WTC11 (cell line): ENCODE data around the gene RNF212B. TPM values are rescaled to one million over a fixed set of nuclear protein-coding genes. Genes with fewer than 3 reads are reported as not detected.
"Not testable (repeated sequence)": the region's sequence is repeated elsewhere in the genome, so short reads cannot be mapped to it uniquely, and the experiment has no call there.

Experiments
- ATAC-seq: fragments of 200-7000 bp; cut with Tn5 transposase; 2 replicates; pipeline ENCODE4 v1.10.0; 2021; ENCODE audit warnings: mild to moderate bottlenecking, moderate library complexity
- CTCF ChIA-PET: fragments of 300-600 bp; sonication (Branson Sonifier 250); formaldehyde crosslinking; loops from one replicate; lab custom pipeline; 2021; ENCODE audit warnings: antibody characterized with exemption; lab: Charles Lee
- POLR2A ChIA-PET: fragments of 350-600 bp; sonication (Branson Sonifier 250); formaldehyde crosslinking; loops from one replicate; lab custom pipeline; 2021; ENCODE audit warnings: antibody characterized with exemption; lab: Charles Lee
- DNase-seq: peaks from one replicate; pipeline ENCODE4 v3.0.0; 2021; ENCODE audit warnings: low spot score
- H3K27ac Mint-ChIP-seq: 2 replicates; pipeline ENCODE4 v1.8.0; 2021; ENCODE audit warnings: mixed read lengths
- H3K27me3 Mint-ChIP-seq: 2 replicates; pipeline ENCODE4 v1.8.0; 2021; ENCODE audit warnings: low read depth, mild to moderate bottlenecking, moderate library complexity, mixed read lengths
- H3K36me3 Mint-ChIP-seq: 2 replicates; pipeline ENCODE4 v1.8.0; 2021; ENCODE audit warnings: mixed read lengths
- H3K4me1 Mint-ChIP-seq: 2 replicates; pipeline ENCODE4 v1.8.0; 2022; ENCODE audit warnings: mixed read lengths
- H3K4me3 Mint-ChIP-seq: 2 replicates; pipeline ENCODE4 v1.8.0; 2021; ENCODE audit warnings: mild to moderate bottlenecking, moderate library complexity, mixed read lengths
- H3K9me3 Mint-ChIP-seq: 2 replicates; pipeline ENCODE4 v1.8.0; 2021; ENCODE audit warnings: mixed read lengths
- CBFB ChIP-seq: sonication (generic); formaldehyde crosslinking; IDR thresholded peaks from 2 replicates; pipeline ENCODE4 v1.8.1; 2022; ENCODE audit warnings: mild to moderate bottlenecking, low read depth, missing genetic modification reagents
- EMX1 ChIP-seq: fragments of 250-450 bp; sonication (Bioruptor Pico); IDR thresholded peaks from 2 replicates; pipeline ENCODE4 v1.8.0; 2021; ENCODE audit warnings: mild to moderate bottlenecking
- GABPB1 ChIP-seq: sonication (generic); formaldehyde crosslinking; IDR thresholded peaks from 2 replicates; pipeline ENCODE4 v1.8.1; 2023; ENCODE audit warnings: mild to moderate bottlenecking, missing genetic modification reagents
- HMGA2 ChIP-seq: fragments of 250-450 bp; sonication (Bioruptor Pico); IDR thresholded peaks from 2 replicates; pipeline ENCODE4 v1.4.0; 2021; ENCODE audit warnings: mild to moderate bottlenecking, moderate library complexity
- IRF2 ChIP-seq: sonication (generic); formaldehyde crosslinking; IDR thresholded peaks from 2 replicates; pipeline ENCODE4 v1.8.0; 2022; ENCODE audit warnings: low read depth, missing genetic modification reagents, borderline replicate concordance
- KAT7 ChIP-seq: sonication (generic); formaldehyde crosslinking; IDR thresholded peaks from 2 replicates; pipeline ENCODE4 v1.8.1; 2023; ENCODE audit warnings: missing genetic modification reagents, mild to moderate bottlenecking, borderline replicate concordance
- NFE2L1 ChIP-seq: sonication (generic); formaldehyde crosslinking; IDR thresholded peaks from 2 replicates; pipeline ENCODE4 v1.8.1; 2023; ENCODE audit warnings: missing genetic modification reagents
- NFYB ChIP-seq: sonication (generic); formaldehyde crosslinking; conservative IDR thresholded peaks from 2 replicates; pipeline ENCODE4 v1.8.0; 2022; ENCODE audit warnings: low read depth, missing genetic modification reagents
- TP53 ChIP-seq: sonication (generic); formaldehyde crosslinking; IDR thresholded peaks from 2 replicates; pipeline ENCODE4 v1.8.1; 2023; ENCODE audit warnings: mild to moderate bottlenecking, missing genetic modification reagents
- ZNF121 ChIP-seq: sonication (generic); formaldehyde crosslinking; IDR thresholded peaks from 2 replicates; pipeline ENCODE4 v1.8.0; 2023; ENCODE audit warnings: missing genetic modification reagents
- ZNF138 ChIP-seq: sonication (generic); formaldehyde crosslinking; conservative IDR thresholded peaks from 2 replicates; pipeline ENCODE4 v1.8.1; 2022; ENCODE audit warnings: mild to moderate bottlenecking, moderate library complexity, missing genetic modification reagents
- ZNF671 ChIP-seq: fragments of 250-450 bp; sonication (Bioruptor Pico); IDR thresholded peaks from 2 replicates; pipeline ENCODE4 v1.8.0; 2021; ENCODE audit warnings: mild to moderate bottlenecking
- total RNA-seq: library from RNA; stranded (reverse); gene quantifications from 3 replicates; pipeline ENCODE4 v1.2.3, GENCODE V29; 2021
- TF ChIP-seq, protein P1 (sequence below): sonication (generic); formaldehyde crosslinking; IDR thresholded peaks from 2 replicates; pipeline ENCODE4 v1.8.1; 2022; ENCODE audit warnings: low read depth, mild to moderate bottlenecking, moderate library complexity, missing genetic modification reagents, borderline replicate concordance
- TF ChIP-seq, protein P2 (sequence below): fragments of 250-450 bp; sonication (Bioruptor Pico); IDR thresholded peaks from 2 replicates; pipeline ENCODE4 v1.8.0; 2021; ENCODE audit warnings: mild to moderate bottlenecking
- TF ChIP-seq, protein P3 (sequence below): sonication (generic); formaldehyde crosslinking; conservative IDR thresholded peaks from 2 replicates; pipeline ENCODE4 v1.8.1; 2023; ENCODE audit warnings: mild to moderate bottlenecking, low read depth, missing genetic modification reagents, moderate library complexity
- TF ChIP-seq, protein P4 (sequence below): sonication (generic); formaldehyde crosslinking; IDR thresholded peaks from 2 replicates; pipeline ENCODE4 v1.8.0; 2023; ENCODE audit warnings: missing genetic modification reagents

RNF212B gene
- total RNA-seq, 1 experiment from 2014 or later, result 0.46 TPM

DNA sequence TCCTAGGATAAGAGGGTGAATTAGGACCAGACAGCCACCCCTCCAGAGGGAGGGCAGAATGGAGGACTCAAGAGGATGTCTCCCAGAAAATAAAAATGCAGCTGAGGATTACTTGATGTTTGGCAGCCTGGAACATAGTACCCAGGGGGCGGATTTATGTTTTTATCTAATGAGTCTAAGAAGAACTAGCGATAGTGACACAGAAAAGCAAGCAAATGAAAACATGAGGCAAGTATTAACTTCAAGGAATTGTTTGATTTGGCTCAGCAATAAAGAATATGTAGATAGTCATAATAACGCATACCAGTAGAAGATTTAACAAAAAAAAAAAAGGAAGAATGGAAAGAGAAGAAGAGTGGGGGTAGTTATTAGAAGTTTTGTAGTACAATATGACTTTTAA lies 44.3 kb upstream of the RNF212B start:
- no peak overlapping the region for H3K4me3 Mint-ChIP-seq
- no peak for TF ChIP-seq IRF2 (CRISPR knock-in tag)
- no peak for TF ChIP-seq NFYB
- TF ChIP-seq, protein P1, sequence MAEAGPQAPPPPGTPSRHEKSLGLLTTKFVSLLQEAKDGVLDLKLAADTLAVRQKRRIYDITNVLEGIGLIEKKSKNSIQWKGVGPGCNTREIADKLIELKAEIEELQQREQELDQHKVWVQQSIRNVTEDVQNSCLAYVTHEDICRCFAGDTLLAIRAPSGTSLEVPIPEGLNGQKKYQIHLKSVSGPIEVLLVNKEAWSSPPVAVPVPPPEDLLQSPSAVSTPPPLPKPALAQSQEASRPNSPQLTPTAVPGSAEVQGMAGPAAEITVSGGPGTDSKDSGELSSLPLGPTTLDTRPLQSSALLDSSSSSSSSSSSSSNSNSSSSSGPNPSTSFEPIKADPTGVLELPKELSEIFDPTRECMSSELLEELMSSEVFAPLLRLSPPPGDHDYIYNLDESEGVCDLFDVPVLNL, result no peak
- no peak for TF ChIP-seq NFE2L1 (CRISPR knock-in tag)
- TF ChIP-seq CBFB, result no peak
- TF ChIP-seq, protein P2, sequence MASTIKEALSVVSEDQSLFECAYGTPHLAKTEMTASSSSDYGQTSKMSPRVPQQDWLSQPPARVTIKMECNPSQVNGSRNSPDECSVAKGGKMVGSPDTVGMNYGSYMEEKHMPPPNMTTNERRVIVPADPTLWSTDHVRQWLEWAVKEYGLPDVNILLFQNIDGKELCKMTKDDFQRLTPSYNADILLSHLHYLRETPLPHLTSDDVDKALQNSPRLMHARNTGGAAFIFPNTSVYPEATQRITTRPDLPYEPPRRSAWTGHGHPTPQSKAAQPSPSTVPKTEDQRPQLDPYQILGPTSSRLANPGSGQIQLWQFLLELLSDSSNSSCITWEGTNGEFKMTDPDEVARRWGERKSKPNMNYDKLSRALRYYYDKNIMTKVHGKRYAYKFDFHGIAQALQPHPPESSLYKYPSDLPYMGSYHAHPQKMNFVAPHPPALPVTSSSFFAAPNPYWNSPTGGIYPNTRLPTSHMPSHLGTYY (CRISPR knock-in tag), result no peak
- TF ChIP-seq, protein P3, sequence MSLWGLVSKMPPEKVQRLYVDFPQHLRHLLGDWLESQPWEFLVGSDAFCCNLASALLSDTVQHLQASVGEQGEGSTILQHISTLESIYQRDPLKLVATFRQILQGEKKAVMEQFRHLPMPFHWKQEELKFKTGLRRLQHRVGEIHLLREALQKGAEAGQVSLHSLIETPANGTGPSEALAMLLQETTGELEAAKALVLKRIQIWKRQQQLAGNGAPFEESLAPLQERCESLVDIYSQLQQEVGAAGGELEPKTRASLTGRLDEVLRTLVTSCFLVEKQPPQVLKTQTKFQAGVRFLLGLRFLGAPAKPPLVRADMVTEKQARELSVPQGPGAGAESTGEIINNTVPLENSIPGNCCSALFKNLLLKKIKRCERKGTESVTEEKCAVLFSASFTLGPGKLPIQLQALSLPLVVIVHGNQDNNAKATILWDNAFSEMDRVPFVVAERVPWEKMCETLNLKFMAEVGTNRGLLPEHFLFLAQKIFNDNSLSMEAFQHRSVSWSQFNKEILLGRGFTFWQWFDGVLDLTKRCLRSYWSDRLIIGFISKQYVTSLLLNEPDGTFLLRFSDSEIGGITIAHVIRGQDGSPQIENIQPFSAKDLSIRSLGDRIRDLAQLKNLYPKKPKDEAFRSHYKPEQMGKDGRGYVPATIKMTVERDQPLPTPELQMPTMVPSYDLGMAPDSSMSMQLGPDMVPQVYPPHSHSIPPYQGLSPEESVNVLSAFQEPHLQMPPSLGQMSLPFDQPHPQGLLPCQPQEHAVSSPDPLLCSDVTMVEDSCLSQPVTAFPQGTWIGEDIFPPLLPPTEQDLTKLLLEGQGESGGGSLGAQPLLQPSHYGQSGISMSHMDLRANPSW (CRISPR knock-in tag), result no peak
- TF ChIP-seq HMGA2 (CRISPR knock-in tag), result no peak
- TF ChIP-seq EMX1 (CRISPR knock-in tag), result no peak
- TF ChIP-seq ZNF671, result no peak
- TF ChIP-seq KAT7 (CRISPR knock-in tag), result no peak
- TF ChIP-seq ZNF138 (CRISPR knock-in tag), result no peak
- TF ChIP-seq GABPB1, result no peak
- TF ChIP-seq, protein P4, sequence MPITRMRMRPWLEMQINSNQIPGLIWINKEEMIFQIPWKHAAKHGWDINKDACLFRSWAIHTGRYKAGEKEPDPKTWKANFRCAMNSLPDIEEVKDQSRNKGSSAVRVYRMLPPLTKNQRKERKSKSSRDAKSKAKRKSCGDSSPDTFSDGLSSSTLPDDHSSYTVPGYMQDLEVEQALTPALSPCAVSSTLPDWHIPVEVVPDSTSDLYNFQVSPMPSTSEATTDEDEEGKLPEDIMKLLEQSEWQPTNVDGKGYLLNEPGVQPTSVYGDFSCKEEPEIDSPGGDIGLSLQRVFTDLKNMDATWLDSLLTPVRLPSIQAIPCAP (CRISPR knock-in tag), result no peak
- ChIA-PET CTCF (interaction anchor here (2.3 kb wide), 1 partner anchor 73 kb away, joined by 13 read pairs; no protein-coding TSS in a partner anchor), POLR2A (interaction anchor here (0.7 kb wide), 1 partner anchor 48 kb away, joined by 3 read pairs; no protein-coding TSS in a partner anchor)
- ATAC-seq, result no peak
- no peaks in the 10 kb centered on the region for H3K36me3 Mint-ChIP-seq
- DNase-seq, result no peak
- H3K27me3 Mint-ChIP-seq, result no peaks in the 10 kb centered on the region
- H3K4me1 Mint-ChIP-seq, result peaks cover 30% of the 10 kb centered on the region
- H3K9me3 Mint-ChIP-seq, result peaks cover 4% of the 10 kb centered on the region; the same call in 1 of the 2 replicates
- H3K27ac Mint-ChIP-seq, result peak overlapping the region; percentile 3; the same call in 1 of the 2 replicates

DNA sequence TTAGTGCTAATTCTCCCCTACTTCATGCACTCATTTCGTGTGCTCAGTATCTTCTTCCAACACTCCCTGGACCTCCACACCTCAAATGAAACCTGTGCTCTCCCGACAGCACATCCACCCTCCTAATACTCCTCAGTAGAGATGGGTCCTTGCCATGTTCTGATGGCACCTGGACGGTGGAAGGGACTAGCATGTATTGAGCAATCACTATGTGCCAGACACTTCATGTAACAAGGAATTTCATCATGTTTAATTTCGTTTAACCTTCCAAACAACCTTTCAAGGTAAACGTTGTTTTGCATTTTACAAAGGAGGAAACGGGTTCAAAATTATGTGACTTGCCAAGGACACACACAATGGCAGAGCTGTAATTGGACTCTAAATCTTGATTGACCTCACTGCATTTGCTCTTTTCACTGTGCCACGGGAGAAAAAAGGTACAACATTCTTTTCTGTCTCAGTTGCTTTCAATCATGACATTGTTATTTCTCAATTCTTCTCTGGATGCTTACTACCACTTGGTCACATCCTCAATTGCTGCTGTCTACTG lies 42.1 kb upstream of the RNF212B start:
- no peaks in the 10 kb centered on the region for H3K27me3 Mint-ChIP-seq
- DNase-seq, result no peak
- H3K4me1 Mint-ChIP-seq, result peaks cover 45% of the 10 kb centered on the region
- H3K36me3 Mint-ChIP-seq, result no peaks in the 10 kb centered on the region
- peaks cover 4% of the 10 kb centered on the region; the same call in 1 of the 2 replicates for H3K9me3 Mint-ChIP-seq
- peak; percentile 73 for TF ChIP-seq GABPB1
- no peak for TF ChIP-seq TP53
- H3K27ac Mint-ChIP-seq, result peak overlapping the region; percentile 83; the same call in 1 of the 2 replicates
- CTCF ChIA-PET, result interaction anchor here (0.6 to 1.7 kb wide), 3 partner anchors 8 to 217 kb away, joined by 3 to 6 read pairs (median 3); no protein-coding TSS in a partner anchor
- POLR2A ChIA-PET, result no interaction called here
- ATAC-seq, result no peak
- H3K4me3 Mint-ChIP-seq, result no peak overlapping the region

DNA sequence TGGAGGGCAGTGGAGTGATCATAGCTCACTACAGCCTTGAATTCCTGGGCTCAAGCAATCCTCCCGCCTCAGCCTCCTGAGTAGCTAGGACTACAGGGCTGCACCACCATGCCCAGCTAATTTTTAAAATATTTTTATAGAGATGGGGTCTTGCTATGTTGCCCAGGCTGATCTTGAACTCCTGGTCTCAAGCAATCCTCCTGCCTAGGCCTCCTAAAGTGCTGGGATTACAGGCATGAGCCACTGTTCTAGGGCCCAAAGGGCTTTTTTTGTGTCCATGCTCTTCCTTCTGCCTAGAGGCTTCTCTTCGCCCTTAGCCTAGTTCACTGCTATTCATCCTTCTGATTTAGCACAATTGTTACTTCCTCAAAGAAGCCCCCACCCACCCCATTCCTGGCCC lies 41.2 kb upstream of the RNF212B start:
- CTCF ChIA-PET, result interaction anchor here (0.6 to 1.7 kb wide), 4 partner anchors 9 to 217 kb away, joined by 3 to 6 read pairs (median 3); no protein-coding TSS in a partner anchor
- peaks cover 45% of the 10 kb centered on the region for H3K4me1 Mint-ChIP-seq
- H3K36me3 Mint-ChIP-seq, H3K4me3 Mint-ChIP-seq, ATAC-seq, H3K27me3 Mint-ChIP-seq, H3K9me3 Mint-ChIP-seq, DNase-seq, POLR2A ChIA-PET: not testable (repeated sequence)
- H3K27ac Mint-ChIP-seq, result peak overlapping the region; percentile 83; the same call in 1 of the 2 replicates
- TF ChIP-seq ZNF121, result peak; percentile 68; the same call in 1 of the 2 replicates

DNA sequence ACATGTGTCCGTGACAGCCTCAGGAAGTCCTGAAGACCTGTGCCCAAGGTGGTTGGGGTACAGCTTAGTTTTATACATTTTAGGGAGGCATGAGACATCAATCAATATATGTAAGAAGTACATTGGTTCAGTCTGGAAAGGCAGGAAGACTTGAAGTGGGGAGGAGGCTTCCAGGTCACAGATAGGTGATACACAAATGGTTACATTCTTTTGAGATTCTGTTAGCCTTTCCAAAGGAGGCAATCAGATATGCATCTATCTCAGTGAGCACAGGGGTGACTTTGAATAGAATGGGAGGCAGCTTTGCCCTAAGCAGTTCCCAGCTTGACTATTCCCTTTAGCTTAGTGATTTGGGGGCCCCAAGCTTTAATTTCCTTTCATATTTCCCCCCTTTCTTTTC lies 38.6 kb upstream of the RNF212B start:
- ATAC-seq, H3K27me3 Mint-ChIP-seq, H3K9me3 Mint-ChIP-seq, H3K4me3 Mint-ChIP-seq, H3K36me3 Mint-ChIP-seq, DNase-seq, POLR2A ChIA-PET: not testable (repeated sequence)
- peaks cover 46% of the 10 kb centered on the region for H3K4me1 Mint-ChIP-seq
- CTCF ChIA-PET, result interaction anchor here (0.6 to 1.7 kb wide), 5 partner anchors 8 to 130 kb away, joined by 3 to 6 read pairs (median 4); no protein-coding TSS in a partner anchor
- H3K27ac Mint-ChIP-seq, result peak overlapping the region; percentile 63
